Stimulated activated CD4-positive, alpha-beta T cell treated with anti-CD3 and anti-CD28 coated beads, Interleukin-4, amount 100 ng/mL, for 1 hour (primary cell): ENCODE data around the gene GPR62.
A peak's percentile ranks its signal among the peaks of the same experiment; 100 is the strongest.

Source experiments
- DNase-seq: peaks from one replicate; pipeline ENCODE4 v3.0.0-alpha.2; 2020

GPR62 gene

GRCh38 chr3:51938780-51939425 lies 16.3 kb upstream of the GPR62 start:
- DNase-seq = no peak

GRCh38 chr3:51940648-51941462 lies 14.3 kb upstream of the GPR62 start:
- no peak for DNase-seq

- DNase-seq = no peak
Observed at GRCh38 chr3:51941463-51941797, 13.8 kb upstream of the GPR62 start.

GRCh38 chr3:51941798-51942602 lies 13.2 kb upstream of the GPR62 start, which contains the start of the genes PARP3 and RRP9:
Gene PARP3 (plus strand): TSS chr3:51942363. CDS start chr3:51943356, 993 bp downstream.
Gene RRP9 (minus strand): TSS chr3:51941904. CDS start chr3:51941867, 37 bp downstream.
- peak; percentile 100 for DNase-seq

GRCh38 chr3:51942603-51943450 lies 12.4 kb upstream of the GPR62 start:
- peak; percentile 62 for DNase-seq

- no peak for DNase-seq
Observed at GRCh38 chr3:51943451-51944391, 11.5 kb upstream of the GPR62 start.

GRCh38 chr3:51944451-51945021 lies 10.6 kb upstream of the GPR62 start:
- DNase-seq = no peak

GRCh38 chr3:51945031-51945840 lies 9.9 kb upstream of the GPR62 start:
- DNase-seq = no peak

GRCh38 chr3:51945926-51946705 lies 9.1 kb upstream of the GPR62 start:
- no peak for DNase-seq

- no peak for DNase-seq
Observed at GRCh38 chr3:51946796-51947195, 8.4 kb upstream of the GPR62 start.

- DNase-seq = no peak
Observed at GRCh38 chr3:51947215-51947900, 7.8 kb upstream of the GPR62 start.

- no peak for DNase-seq
Observed at GRCh38 chr3:51948016-51948580, 7.1 kb upstream of the GPR62 start.

- no peak for DNase-seq
Observed at GRCh38 chr3:51949121-51949520, 6.1 kb upstream of the GPR62 start.

GRCh38 chr3:51950899-51951298 lies 4.3 kb upstream of the GPR62 start:
- no peak for DNase-seq

- no peak for DNase-seq
Observed at GRCh38 chr3:51953445-51953844, 1.7 kb upstream of the GPR62 start.

- no peak for DNase-seq
Observed at GRCh38 chr3:51954105-51954504, 1.1 kb upstream of the GPR62 start.

- DNase-seq = no peak
Observed at GRCh38 chr3:51954713-51955112, 468 bp upstream of the GPR62 start.
